IMR-90 (cell line): ENCODE results near the gene SLC16A2. TPM values are rescaled to one million over a fixed set of nuclear protein-coding genes. Genes with fewer than 3 reads are reported as not detected.
A peak's percentile ranks its signal among the peaks of the same experiment; 100 is the strongest.

Experiments
- ATAC-seq: fragments of 200-7000 bp; cut with Tn5 transposase; 2 replicates; pipeline ENCODE4 v1.9.1; 2020; ENCODE audit warnings: low read depth, mild to moderate bottlenecking, moderate library complexity
- BruUV-seq: library from RNA; stranded (reverse); fragments of 400-500 nt; replicated peaks from 2 replicates; lab custom pipeline; 2021; lab: Mats Ljungman, UMichigan
- CTCF ChIA-PET: fragments of 300-600 bp; formaldehyde crosslinking; extraction: SDS; loops from one replicate; lab custom pipeline; 2021; ENCODE audit warnings: antibody characterized with exemption; lab: Yijun Ruan, JAX
- POLR2A ChIA-PET: fragments of 300-600 bp; sonication (Branson Sonifier 250); formaldehyde crosslinking; loops from one replicate; lab custom pipeline; 2022; ENCODE audit warnings: antibody characterized with exemption; ENCODE audit not compliant: unreplicated experiment; lab: Charles Lee
- DNase-seq: peaks from one replicate; pipeline ENCODE4 v3.0.0; 2013
- H2AFZ ChIP-seq: replicated peaks from 2 replicates; pipeline ENCODE3; 2013; ENCODE audit warnings: low read length, mild to moderate bottlenecking; ENCODE audit not compliant: poor library complexity
- H2AK5ac ChIP-seq: 2 replicates; pipeline ENCODE4 v1.6.1; 2013; ENCODE audit warnings: low read depth, low read length, inconsistent platforms
- H2AK9ac ChIP-seq: replicated peaks from 2 replicates; pipeline ENCODE3; 2013; ENCODE audit warnings: mild to moderate bottlenecking, low read depth, low read length, moderate library complexity; ENCODE audit not compliant: poor library complexity
- H2BK120ac ChIP-seq: 2 replicates; pipeline ENCODE4 v1.6.1; 2013; ENCODE audit warnings: low read depth, low read length, inconsistent platforms
- H2BK15ac ChIP-seq: 3 replicates; pipeline ENCODE4 v1.6.1; 2013; ENCODE audit warnings: low read depth, low read length, inconsistent platforms
- H2BK20ac ChIP-seq: 2 replicates; pipeline ENCODE4 v1.6.1; 2013; ENCODE audit warnings: low read depth, mild to moderate bottlenecking, inconsistent platforms, low read length, moderate library complexity
- H2BK5ac ChIP-seq: 2 replicates; pipeline ENCODE4 v1.6.1; 2013; ENCODE audit warnings: mild to moderate bottlenecking, low read depth, low read length, inconsistent platforms; ENCODE audit not compliant: poor library complexity, severe bottlenecking
- H3K14ac ChIP-seq: replicated peaks from 2 replicates; pipeline ENCODE4 v1.6.1; 2013; ENCODE audit warnings: low read depth, low read length, inconsistent platforms
- H3K18ac ChIP-seq: 2 replicates; pipeline ENCODE4 v1.6.1; 2013; ENCODE audit warnings: low read depth, low read length, control low read depth
- H3K23ac ChIP-seq: 2 replicates; pipeline ENCODE4 v1.6.1; 2013; ENCODE audit warnings: low read depth, low read length, inconsistent platforms
- H3K27ac ChIP-seq: 2 replicates; pipeline ENCODE4 v1.5.1; 2013; ENCODE audit warnings: mild to moderate bottlenecking, control low read depth, low read length; ENCODE audit not compliant: insufficient read depth
- H3K27me3 ChIP-seq: 2 replicates; pipeline ENCODE4 v1.6.1; 2013; ENCODE audit warnings: low read length; ENCODE audit not compliant: control insufficient read depth, insufficient read depth
- H3K36me3 ChIP-seq: 2 replicates; pipeline ENCODE4 v1.6.1; 2013; ENCODE audit warnings: low read length, mixed read lengths; ENCODE audit not compliant: control insufficient read depth, insufficient read depth
- H3K4ac ChIP-seq: 2 replicates; pipeline ENCODE4 v1.6.1; 2013; ENCODE audit warnings: low read depth, low read length, inconsistent platforms
- H3K4me1 ChIP-seq: 2 replicates; pipeline ENCODE4 v1.6.1; 2013; ENCODE audit warnings: low read length, mixed read lengths; ENCODE audit not compliant: control insufficient read depth, insufficient read depth
- H3K4me2 ChIP-seq: 2 replicates; pipeline ENCODE4 v1.6.1; 2013; ENCODE audit warnings: low read depth, mild to moderate bottlenecking, control low read depth, low read length, moderate library complexity
- H3K4me3 ChIP-seq: 2 replicates; pipeline ENCODE4 v1.5.1; 2013; ENCODE audit warnings: low read depth, mild to moderate bottlenecking, control low read depth, low read length, moderate library complexity; ENCODE audit not compliant: insufficient read depth
- H3K56ac ChIP-seq: 2 replicates; pipeline ENCODE4 v1.6.1; 2013; ENCODE audit warnings: low read length, inconsistent platforms; ENCODE audit not compliant: insufficient read depth; ENCODE audit errors: extremely low read depth
- H3K79me1 ChIP-seq, 2 experiments: 2 replicates each; pipeline ENCODE4 v1.6.1; 2013; ENCODE audit warnings: low read length in 2 of 2, inconsistent platforms in 1 of 2, low read depth in 1 of 2
- H3K9ac ChIP-seq: 2 replicates; pipeline ENCODE4 v1.6.1; 2013; ENCODE audit warnings: low read depth, low read length, control low read depth
- H3K9me1 ChIP-seq: 2 replicates; pipeline ENCODE4 v1.6.1; 2013; ENCODE audit warnings: low read length, inconsistent platforms; ENCODE audit not compliant: insufficient read depth
- H3K9me3 ChIP-seq: 2 replicates; pipeline ENCODE4 v1.6.1; 2013; ENCODE audit warnings: low read length; ENCODE audit not compliant: control insufficient read depth, insufficient read depth
- H4K20me1 ChIP-seq: 2 replicates; pipeline ENCODE4 v1.6.1; 2013; ENCODE audit warnings: low read length, inconsistent platforms; ENCODE audit not compliant: insufficient read depth
- H4K5ac ChIP-seq: 2 replicates; pipeline ENCODE4 v1.6.1; 2013; ENCODE audit warnings: mild to moderate bottlenecking, low read depth, low read length, control low read depth
- H4K8ac ChIP-seq, 2 experiments: 2 replicates each; pipeline ENCODE4 v1.6.1; 2013; ENCODE audit warnings: low read depth in 2 of 2, low read length in 2 of 2, control low read depth in 1 of 2, inconsistent platforms in 1 of 2
- H4K91ac ChIP-seq: 2 replicates; pipeline ENCODE4 v1.6.1; 2013; ENCODE audit warnings: low read depth, low read length, inconsistent platforms; ENCODE audit not compliant: insufficient read depth
- BHLHE40 ChIP-seq: fragments of 150-350 bp; IDR thresholded peaks from 2 replicates; pipeline ENCODE4 v1.6.1; 2016; ENCODE audit warnings: mild to moderate bottlenecking, low read depth, low read length
- ELK1 ChIP-seq: fragments of 150-350 bp; IDR thresholded peaks from 2 replicates; pipeline ENCODE4 v1.6.1; 2016; ENCODE audit warnings: low read depth, mild to moderate bottlenecking, low read length, moderate library complexity, borderline replicate concordance
- MXI1 ChIP-seq: IDR thresholded peaks from 2 replicates; pipeline ENCODE4 v1.6.1; 2012; ENCODE audit warnings: low read depth, mild to moderate bottlenecking, low read length, moderate library complexity, borderline replicate concordance
- RFX5 ChIP-seq: IDR thresholded peaks from 2 replicates; pipeline ENCODE4 v1.8.0; 2012; ENCODE audit warnings: low read depth, mild to moderate bottlenecking, low read length, moderate library complexity
- SMC3 ChIP-seq: fragments of 150-350 bp; IDR thresholded peaks from 2 replicates; pipeline ENCODE4 v1.6.1; 2016; ENCODE audit warnings: low read depth, mild to moderate bottlenecking, antibody characterized with exemption, low read length, moderate library complexity
- WGBS, 2 experiments: methylation state at CpG; one replicate each; pipeline versions ENCODE4 v1.1.5 to v1.1.7; 2013; ENCODE audit warnings: missing lambda C conversion rate in 2 of 2; ENCODE audit not compliant: insufficient read length in 1 of 2; ENCODE audit errors: extremely low coverage in 2 of 2; 5-methylcytosine and 5-hydroxymethylcytosine counted together
- dilution Hi-C: fragments of 300-500 bp; cut with HindIII; formaldehyde crosslinking; loops from one replicate; pipeline ENCODE4 v1.14.3; 2018; ENCODE audit warnings: low sequenced_read_pairs; ENCODE audit not compliant: unreplicated experiment
- in situ Hi-C: fragments of 300-500 bp; cut with MboI; formaldehyde crosslinking; loops from 3 replicates; pipeline ENCODE4 v1.14.3; 2019; ENCODE audit warnings: low sequenced_read_pairs, inconsistent platforms, mixed read lengths
- intact Hi-C: fragments of 100-400 bp; cut with micrococcal nuclease; formaldehyde crosslinking; loops from 2 replicates; pipeline ENCODE4 v1.10.0; 2022
- polyA plus RNA-seq, 3 experiments: library from polyadenylated mRNA; depleted of rRNA; stranded (reverse); fragments of >200 nt; gene quantifications; 2 replicates each; pipeline ENCODE4 v1.2.3, GENCODE V29; 2012; ENCODE audit warnings: low replicate concordance in 1 of 3
- total RNA-seq: library from RNA; depleted of rRNA; stranded (reverse); fragments of >200 nt; gene quantifications from 2 replicates; pipeline ENCODE4 v1.2.3, GENCODE V29; 2012

Gene SLC16A2
- total and polyA plus RNA-seq, 2 of the 4 experiments (the other 2 are of a cell fraction): 6.1 to 23.8 TPM

DNA sequence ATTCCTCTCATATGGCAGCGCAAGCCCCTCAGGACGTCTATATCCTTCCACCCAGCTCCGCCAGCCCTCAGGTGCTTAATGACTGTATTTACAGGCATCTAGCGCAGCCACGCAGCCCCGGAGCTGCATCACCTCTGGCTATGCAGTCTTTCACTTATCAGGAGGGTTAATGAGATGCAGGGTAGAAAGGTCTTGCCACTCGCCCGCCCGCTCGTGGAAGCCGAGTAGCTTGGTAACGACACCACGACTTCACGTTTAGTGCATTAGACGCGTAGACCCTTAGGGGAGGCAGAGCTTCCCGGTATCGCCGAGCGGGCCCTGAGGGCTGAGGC lies 1.5 kb upstream of the SLC16A2 start:
- Histone ChIP-seq H3K56ac (peak overlapping the region; percentile 34; the same call in 1 of the 2 replicates), H3K4me2 (peak overlapping the region; percentile 69), H2AK5ac (no peak overlapping the region), H3K27ac (peak overlapping the region; percentile 70), H2BK20ac (no peak overlapping the region), H4K5ac (no peak overlapping the region), H4K8ac (peak overlapping the region; percentile 39 to 65; a peak in 3 of 4 replicates), H3K79me1 (peaks cover 0 to 6% of the 10 kb centered on the region in 2 experiments; a peak in 2 of 4 replicates), H4K91ac (peak overlapping the region; percentile 33; the same call in 1 of the 2 replicates), H3K4me3 (peak overlapping the region; percentile 58), H3K9me1 (peaks cover 5% of the 10 kb centered on the region; the same call in 1 of the 2 replicates), H2AK9ac (peak overlapping the region; percentile 66), H3K23ac (peak overlapping the region; percentile 7; the same call in 1 of the 2 replicates), H3K4ac (no peak overlapping the region; the same call in 1 of the 2 replicates), H3K9me3 (no peaks in the 10 kb centered on the region; the same call in 1 of the 2 replicates), H2BK120ac (no peak overlapping the region), H4K20me1 (peaks cover 13% of the 10 kb centered on the region), H3K27me3 (no peaks in the 10 kb centered on the region), H2BK15ac (no peak overlapping the region), H2BK5ac (peak overlapping the region; percentile 29), H2AFZ (peak overlapping the region; percentile 87), H3K36me3 (no peaks in the 10 kb centered on the region), H3K14ac (peak overlapping the region; percentile 15; the same call in 1 of the 2 replicates), H3K9ac (peak overlapping the region; percentile 66), H3K18ac (no peak overlapping the region), H3K4me1 (peaks cover 4% of the 10 kb centered on the region)
- in situ Hi-C loops: no loop called here
- 20% methylated on average over 2 of the region's 20 CpGs; no CpG with 5 or more reads in 1 of the 2 experiments for WGBS, 2 experiments
- BruUV-seq: no TSS peak
- DNase-seq: no peak
- CTCF ChIA-PET: no interaction called here
- intact Hi-C loops: loop anchor here (1.0 to 5.0 kb wide), 5 partner anchors 31 to 133 kb away; no protein-coding TSS in a partner anchor
- TF ChIP-seq MXI1: no peak
- TF ChIP-seq BHLHE40: no peak
- no peak for TF ChIP-seq ELK1
- TF ChIP-seq SMC3: no peak
- no peak for TF ChIP-seq RFX5
- POLR2A ChIA-PET: no interaction called here
- dilution Hi-C loops: no loop called here
- no peak for ATAC-seq
